ENCODE measurements around the gene NADK2. TPM values are rescaled to one million over a fixed set of nuclear protein-coding genes. Genes with fewer than 3 reads are reported as not detected.

The NADK2 gene
- total and polyA plus RNA-seq, 9 of the 15 experiments (the other 6 are each of a cell fraction or from before 2014, with no cell fraction given), result 10.6 to 41.0 (median 24.0) TPM

DNA sequence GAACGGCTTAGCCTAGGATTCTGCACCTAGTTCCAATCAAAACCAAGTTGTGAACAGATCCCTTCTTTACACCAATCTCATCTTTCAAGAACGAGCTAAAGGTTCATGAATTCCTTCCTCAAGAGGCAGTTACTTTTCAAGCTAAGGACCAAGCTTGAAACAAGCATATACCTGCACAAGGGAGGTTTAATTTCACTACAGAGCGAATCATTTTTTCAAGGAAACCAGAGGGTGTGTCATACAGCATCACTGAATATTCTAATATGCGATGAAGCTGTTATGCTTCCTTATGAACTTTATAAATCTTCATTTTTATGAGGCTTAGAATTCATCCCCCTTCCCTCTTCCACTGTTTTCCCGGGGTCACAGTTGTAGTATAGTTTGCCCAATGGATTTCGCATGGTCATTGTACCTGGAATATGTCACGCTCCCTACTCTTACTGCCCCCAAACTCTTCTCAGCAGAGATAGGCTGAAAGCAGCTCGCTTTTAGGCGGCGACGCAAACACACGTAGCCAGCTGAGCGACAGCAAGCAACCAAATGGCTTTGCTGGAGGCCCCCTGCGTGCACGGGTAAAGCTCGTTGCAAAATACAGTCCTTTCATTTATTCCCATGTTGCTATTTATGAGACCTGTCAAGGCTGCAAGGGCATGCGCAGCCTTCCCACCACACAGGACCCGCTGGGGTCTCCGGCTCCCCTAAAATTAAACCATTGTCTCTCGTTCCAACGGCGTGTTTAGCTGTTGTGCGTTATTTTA lies 90.9 kb downstream of the NADK2 start (continued):
- TF ChIP-seq, protein P1, sequence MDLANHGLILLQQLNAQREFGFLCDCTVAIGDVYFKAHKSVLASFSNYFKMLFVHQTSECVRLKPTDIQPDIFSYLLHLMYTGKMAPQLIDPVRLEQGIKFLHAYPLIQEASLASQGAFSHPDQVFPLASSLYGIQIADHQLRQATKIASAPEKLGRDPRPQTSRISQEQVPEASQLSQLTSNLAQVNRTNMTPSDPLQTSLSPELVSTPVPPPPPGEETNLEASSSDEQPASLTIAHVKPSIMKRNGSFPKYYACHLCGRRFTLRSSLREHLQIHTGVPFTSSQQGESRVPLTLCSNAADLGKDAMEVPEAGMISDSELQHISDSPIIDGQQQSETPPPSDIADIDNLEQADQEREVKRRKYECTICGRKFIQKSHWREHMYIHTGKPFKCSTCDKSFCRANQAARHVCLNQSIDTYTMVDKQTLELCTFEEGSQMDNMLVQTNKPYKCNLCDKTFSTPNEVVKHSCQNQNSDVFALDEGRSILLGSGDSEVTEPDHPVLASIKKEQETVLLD (IDR thresholded peaks at IDR 0.05), result no peak
- TF ChIP-seq, protein P2, sequence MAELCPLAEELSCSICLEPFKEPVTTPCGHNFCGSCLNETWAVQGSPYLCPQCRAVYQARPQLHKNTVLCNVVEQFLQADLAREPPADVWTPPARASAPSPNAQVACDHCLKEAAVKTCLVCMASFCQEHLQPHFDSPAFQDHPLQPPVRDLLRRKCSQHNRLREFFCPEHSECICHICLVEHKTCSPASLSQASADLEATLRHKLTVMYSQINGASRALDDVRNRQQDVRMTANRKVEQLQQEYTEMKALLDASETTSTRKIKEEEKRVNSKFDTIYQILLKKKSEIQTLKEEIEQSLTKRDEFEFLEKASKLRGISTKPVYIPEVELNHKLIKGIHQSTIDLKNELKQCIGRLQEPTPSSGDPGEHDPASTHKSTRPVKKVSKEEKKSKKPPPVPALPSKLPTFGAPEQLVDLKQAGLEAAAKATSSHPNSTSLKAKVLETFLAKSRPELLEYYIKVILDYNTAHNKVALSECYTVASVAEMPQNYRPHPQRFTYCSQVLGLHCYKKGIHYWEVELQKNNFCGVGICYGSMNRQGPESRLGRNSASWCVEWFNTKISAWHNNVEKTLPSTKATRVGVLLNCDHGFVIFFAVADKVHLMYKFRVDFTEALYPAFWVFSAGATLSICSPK (IDR thresholded peaks at IDR 0.05; ENCODE audit: borderline replicate concordance), result no peak
- TF ChIP-seq ZNF165 (CRISPR knock-in tag; IDR thresholded peaks at IDR 0.05; ENCODE audit: borderline replicate concordance) (no peak), SP1 (CRISPR knock-in tag; IDR thresholded peaks at IDR 0.05) (no peak), FOXA3 (CRISPR knock-in tag; conservative IDR thresholded peaks at IDR 0.05 in 1 of 2, IDR thresholded peaks at IDR 0.05 in 1 of 2) (no peak), E2F3 (CRISPR knock-in tag; IDR thresholded peaks at IDR 0.05) (no peak), TAF15 (IDR thresholded peaks at IDR 0.05; ENCODE audit: low read depth, low read length) (no peak), ZNF23 (CRISPR knock-in tag; IDR thresholded peaks at IDR 0.05) (no peak), ZNF583 (CRISPR knock-in tag; IDR thresholded peaks at IDR 0.05) (no peak), NFYB (IDR thresholded peaks at IDR 0.05; ENCODE audit: extremely low read depth, insufficient read length) (no peak), ZZZ3 (IDR thresholded peaks at IDR 0.05) (no peak), WHSC1 (IDR thresholded peaks at IDR 0.05; ENCODE audit: low read length) (no peak)
- TF ChIP-seq, protein P3, sequence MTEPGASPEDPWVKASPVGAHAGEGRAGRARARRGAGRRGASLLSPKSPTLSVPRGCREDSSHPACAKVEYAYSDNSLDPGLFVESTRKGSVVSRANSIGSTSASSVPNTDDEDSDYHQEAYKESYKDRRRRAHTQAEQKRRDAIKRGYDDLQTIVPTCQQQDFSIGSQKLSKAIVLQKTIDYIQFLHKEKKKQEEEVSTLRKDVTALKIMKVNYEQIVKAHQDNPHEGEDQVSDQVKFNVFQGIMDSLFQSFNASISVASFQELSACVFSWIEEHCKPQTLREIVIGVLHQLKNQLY (CRISPR knock-in tag; conservative IDR thresholded peaks at IDR 0.05), result no peak
- TF ChIP-seq, protein P4, sequence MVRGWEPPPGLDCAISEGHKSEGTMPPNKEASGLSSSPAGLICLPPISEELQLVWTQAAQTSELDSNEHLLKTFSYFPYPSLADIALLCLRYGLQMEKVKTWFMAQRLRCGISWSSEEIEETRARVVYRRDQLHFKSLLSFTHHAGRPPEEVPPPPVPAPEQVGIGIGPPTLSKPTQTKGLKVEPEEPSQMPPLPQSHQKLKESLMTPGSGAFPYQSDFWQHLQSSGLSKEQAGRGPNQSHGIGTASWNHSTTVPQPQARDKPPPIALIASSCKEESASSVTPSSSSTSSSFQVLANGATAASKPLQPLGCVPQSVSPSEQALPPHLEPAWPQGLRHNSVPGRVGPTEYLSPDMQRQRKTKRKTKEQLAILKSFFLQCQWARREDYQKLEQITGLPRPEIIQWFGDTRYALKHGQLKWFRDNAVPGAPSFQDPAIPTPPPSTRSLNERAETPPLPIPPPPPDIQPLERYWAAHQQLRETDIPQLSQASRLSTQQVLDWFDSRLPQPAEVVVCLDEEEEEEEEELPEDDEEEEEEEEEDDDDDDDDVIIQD (CRISPR knock-in tag; IDR thresholded peaks at IDR 0.05), result no peak

All from K562 (cell line).